AG09309 (cell line): ENCODE data around the gene RERG.

Experiments used
- DNase-seq: peaks from one replicate; pipeline ENCODE4 v3.0.0-alpha.2; 2010; ENCODE audit warnings: low read depth
- H3K4me3 ChIP-seq: 2 replicates; pipeline ENCODE4 v1.5.1; 2011; ENCODE audit warnings: mild to moderate bottlenecking, low read depth, low read length, moderate library complexity; ENCODE audit not compliant: control insufficient read depth
- CTCF ChIP-seq: IDR thresholded peaks from 2 replicates; pipeline ENCODE4 v1.5.1; 2011; ENCODE audit warnings: mild to moderate bottlenecking, low read depth, low read length, inconsistent platforms; ENCODE audit not compliant: insufficient read depth, control insufficient read depth; ENCODE audit errors: missing control alignments

RERG gene

GRCh38 chr12:15168026-15168678 is 53.1 kb downstream of the RERG start:
- H3K4me3 ChIP-seq, result no peak overlapping the region
- DNase-seq, result no peak
- TF ChIP-seq CTCF, result no peak

- no peak overlapping the region for H3K4me3 ChIP-seq
- no peak for TF ChIP-seq CTCF
- no peak for DNase-seq
Measured at GRCh38 chr12:15165012-15165659, 56.1 kb downstream of the RERG start.

GRCh38 chr12:15163030-15163976 is 57.9 kb downstream of the RERG start:
- TF ChIP-seq CTCF, result no peak
- no peak for DNase-seq
- no peak overlapping the region for H3K4me3 ChIP-seq

GRCh38 chr12:15158083-15158482 is 63.1 kb downstream of the RERG start:
- H3K4me3 ChIP-seq, result no peak overlapping the region
- no peak for TF ChIP-seq CTCF
- DNase-seq, result no peak

GRCh38 chr12:15157269-15157671 is 63.9 kb downstream of the RERG start:
- DNase-seq, result no peak
- no peak for TF ChIP-seq CTCF
- H3K4me3 ChIP-seq, result no peak overlapping the region

GRCh38 chr12:15155271-15155670 is 65.9 kb downstream of the RERG start:
- no peak for TF ChIP-seq CTCF
- H3K4me3 ChIP-seq, result no peak overlapping the region
- DNase-seq, result no peak
